ENCODE measurements around the gene GIPC2. TPM values are rescaled to one million over a fixed set of nuclear protein-coding genes. Genes with fewer than 3 reads are reported as not detected.
"Not testable (repeated sequence)": the region's sequence is repeated elsewhere in the genome, so short reads cannot be mapped to it uniquely, and the experiment has no call there.

The GIPC2 gene
- total RNA-seq, 1 donor from 2014 or later, result 0.47 TPM

DNA sequence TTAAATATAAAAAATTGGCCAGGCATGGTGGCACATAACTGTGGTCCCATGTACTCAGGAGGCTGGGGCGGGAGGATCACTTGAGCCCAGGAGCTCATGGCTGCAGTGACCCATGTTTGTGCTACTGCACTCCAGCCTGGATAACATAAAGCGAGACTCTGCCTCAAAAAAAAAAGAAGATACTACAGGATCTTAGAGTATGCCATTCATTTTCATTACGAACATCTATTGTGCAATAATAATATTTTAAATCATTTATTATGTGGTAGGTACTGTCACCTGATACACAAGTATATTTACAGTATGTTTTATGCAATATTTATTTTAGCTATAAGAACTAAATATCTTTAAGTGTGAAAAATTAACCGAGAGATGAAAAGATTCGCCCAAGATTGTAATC lies 9.3 kb upstream of the GIPC2 start:
- no peak for DNase-seq

DNA sequence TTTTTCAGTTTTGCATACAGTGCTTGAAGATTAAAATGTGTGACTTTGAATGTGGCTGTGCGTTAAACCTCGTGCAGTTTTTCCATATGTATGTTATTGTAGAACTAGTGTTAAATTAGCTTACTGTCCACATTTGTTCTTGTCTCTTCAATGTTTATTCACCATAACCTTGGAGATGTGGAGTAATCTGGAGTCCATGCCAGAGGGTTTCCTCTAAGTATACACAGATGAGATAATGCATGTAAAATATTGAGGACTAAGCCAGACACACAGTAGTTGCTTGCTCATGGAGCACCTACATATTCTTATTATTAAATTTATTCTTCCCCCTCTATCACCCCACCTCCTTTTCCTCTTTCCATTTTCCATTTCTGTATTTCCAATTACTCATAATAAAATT lies 7.7 kb upstream of the GIPC2 start:
- DNase-seq, result no peak

GRCh38 chr1:78038491-78038939 lies 7.3 kb upstream of the GIPC2 start:
- no peak for DNase-seq

DNA sequence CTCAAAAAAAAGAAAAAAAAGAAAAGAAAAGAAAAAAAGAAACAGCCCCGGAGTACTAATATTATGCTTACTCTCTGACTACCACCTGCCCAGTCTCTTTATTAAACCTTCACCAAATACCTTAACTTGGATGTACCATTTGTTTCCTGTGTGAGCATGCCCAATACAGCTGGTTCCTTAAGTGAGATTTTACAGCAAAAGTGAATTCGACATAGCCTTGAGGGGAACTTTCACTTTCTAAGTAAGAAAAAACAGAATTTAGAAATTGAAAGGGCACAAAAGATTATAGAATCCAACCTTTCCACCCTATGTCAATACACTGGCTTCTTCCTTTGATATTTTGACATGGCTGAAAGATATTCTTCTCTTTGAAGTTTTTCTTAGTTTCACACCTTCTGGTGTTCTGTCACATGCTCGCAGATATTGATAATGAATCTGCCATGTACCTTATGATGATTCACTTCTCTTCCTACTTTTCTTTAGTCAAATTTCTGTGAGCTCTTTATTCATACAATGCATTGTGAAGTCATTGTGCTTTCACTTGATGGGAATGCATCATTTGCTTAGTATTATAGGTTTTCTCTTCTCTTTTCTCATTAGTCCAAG lies 5.2 kb upstream of the GIPC2 start:
- DNase-seq, result no peak

GRCh38 chr1:78043436-78043835 lies 2.3 kb upstream of the GIPC2 start:
- DNase-seq, result no peak

DNA sequence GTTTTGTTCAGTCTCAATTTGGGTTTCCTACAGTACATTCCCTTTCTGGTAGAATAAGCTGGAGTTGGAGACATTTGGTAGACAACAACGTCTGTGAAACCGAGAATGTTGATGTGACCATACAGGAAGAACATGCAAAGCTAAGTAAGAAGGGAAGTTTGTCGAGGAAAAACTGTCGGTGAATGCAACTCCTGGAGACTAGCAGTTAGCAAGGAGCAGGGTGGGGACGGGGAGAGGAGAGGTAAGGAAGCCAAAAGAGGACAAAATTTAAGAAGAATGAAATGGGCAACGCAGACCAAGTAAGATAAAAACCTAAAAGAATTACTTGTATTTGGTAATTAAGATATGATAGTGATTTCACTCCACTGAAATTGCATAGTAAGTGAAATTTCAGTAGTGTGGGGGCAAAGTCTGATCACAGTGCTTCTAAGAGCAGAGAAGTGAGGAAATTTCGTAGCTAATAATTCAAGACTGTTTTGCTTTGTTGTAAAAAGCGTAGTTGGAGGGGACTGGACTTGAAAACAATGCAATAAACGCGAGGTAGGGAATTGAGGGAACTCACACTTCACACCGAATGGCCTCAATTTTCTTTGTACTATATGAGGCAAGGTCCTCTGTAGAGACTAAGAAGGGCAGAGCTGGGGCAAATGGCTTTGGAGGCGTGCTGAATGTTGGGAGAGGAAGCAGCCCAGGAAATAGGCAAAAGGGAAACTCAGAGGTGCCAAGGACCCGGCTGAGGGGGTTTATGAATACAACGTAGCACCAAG lies 787 bp upstream of the GIPC2 start:
- DNase-seq, result no peak

DNA sequence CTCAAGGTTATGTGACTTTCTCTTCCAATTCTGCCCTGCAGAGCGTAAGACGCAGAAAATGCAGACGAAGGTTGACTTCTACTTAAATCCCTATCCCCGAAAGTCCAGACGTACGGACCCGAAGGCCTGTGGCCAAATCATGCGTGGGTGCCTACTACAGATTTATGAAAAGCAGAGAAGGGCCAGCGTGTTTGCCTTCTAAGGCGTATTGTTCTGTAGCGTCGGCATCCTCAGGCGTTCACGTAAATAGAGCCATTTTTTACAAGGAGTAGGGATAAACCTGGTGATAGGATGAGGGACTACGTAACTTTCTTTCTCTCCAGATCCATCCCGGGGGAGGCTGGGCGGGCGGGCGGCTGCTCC lies 222 bp upstream of the GIPC2 start:
- DNase-seq, result no peak

DNA sequence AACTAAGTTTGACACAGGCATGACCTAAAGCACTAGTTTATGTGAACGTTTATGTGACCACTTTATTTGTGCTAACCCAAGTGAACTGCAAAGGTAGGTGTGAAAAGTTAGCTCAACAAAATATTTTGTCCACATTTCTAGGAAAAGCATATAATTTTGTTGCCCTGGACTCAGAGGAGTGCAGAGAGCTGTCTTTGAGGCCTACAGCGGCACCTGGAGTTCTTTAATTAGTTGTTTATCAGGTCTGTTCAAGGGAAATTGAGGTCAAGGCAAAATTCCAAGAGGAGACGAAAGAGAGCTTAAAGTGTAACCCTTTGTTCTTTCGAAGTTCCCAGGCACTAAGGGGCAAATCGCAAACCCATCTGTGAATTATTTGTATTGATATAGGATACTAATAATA lies 1.3 kb downstream of the GIPC2 start:
- DNase-seq, result no peak

GRCh38 chr1:78047631-78048030 lies 1.9 kb downstream of the GIPC2 start:
- DNase-seq, result no peak

- DNase-seq, result no peak
These were observed 2.7 kb downstream of the GIPC2 start for GRCh38 chr1:78048446-78048845.

DNA sequence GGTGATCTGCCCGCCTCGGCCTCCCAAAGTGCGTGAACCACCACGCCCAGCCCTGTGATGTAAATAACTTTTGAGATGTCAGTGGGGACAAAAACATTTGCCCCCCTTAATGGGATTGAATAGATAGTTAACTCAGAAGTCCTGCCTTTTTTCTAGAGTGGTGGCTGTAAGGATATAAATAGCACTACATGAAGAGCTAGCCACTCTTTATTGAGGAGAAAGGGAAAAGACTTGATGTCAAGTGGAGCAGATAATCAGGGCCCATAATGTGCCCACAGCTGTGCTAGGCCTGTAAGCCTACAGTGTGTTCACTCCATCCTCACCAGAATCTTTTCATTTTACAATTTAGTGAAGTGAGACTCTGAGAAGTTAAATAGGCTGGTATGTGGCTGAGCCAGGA lies 3.6 kb downstream of the GIPC2 start:
- DNase-seq, result no peak

- DNase-seq, result no peak
These were observed 5.2 kb downstream of the GIPC2 start for GRCh38 chr1:78051005-78051404.

- DNase-seq, result no peak
These were observed 7.1 kb downstream of the GIPC2 start for GRCh38 chr1:78052685-78053405.

- DNase-seq, result no peak
These were observed 7.7 kb downstream of the GIPC2 start for GRCh38 chr1:78053498-78053897.

GRCh38 chr1:78054559-78054958 lies 8.8 kb downstream of the GIPC2 start:
- no peak for DNase-seq

- DNase-seq, result no peak
These were observed 9.2 kb downstream of the GIPC2 start for GRCh38 chr1:78054972-78055371.

DNA sequence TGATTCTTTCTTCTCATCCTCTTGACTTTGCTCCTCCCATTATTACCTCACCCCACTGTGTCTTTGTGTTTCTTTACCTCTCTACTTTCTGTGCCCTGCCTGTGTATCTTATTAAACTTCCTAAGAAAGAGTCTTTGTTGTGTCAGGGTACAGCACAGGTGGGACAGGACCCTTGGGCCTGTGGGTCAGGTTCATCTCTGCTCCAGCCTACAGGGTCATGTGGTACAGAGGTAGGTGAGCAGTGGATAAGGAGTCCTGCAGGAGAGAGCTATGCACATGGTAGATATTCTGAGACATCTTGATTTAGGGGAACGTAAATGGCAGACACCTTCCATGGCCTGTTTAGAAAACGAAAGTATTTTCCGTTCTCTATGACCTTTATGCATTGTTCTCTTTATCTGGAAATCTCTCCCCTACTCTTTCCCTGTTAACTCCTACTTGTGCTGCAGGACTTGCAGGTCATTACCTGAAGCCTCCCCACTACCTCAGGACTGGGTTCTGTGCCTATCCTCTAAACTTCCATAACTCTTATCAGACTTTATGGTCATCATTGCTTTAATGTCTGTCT lies 9.9 kb downstream of the GIPC2 start:
- no peak for DNase-seq

DNA sequence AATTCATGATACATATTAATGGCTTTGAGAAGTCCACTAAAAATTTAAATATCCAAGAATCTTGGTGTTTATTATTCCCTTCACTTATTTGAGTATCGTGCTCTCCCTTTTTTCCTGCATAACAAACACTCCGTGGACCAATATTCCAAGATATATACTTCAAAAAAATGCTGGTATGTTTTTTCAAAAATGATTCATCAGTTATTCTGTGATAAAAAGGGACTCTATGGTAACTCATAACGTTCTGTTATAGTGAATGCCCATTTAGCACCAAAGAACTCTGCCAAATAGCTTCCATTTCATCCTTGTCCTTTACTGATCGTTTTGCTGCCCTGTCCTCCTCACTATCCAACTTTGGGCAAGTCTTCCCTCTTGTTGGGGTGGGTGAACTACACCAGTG lies 12.9 kb downstream of the GIPC2 start:
- DNase-seq, result no peak

GRCh38 chr1:78060857-78061563 lies 15.2 kb downstream of the GIPC2 start:
- DNase-seq, result no peak

GRCh38 chr1:78061825-78062523 lies 16.2 kb downstream of the GIPC2 start:
- DNase-seq, result no peak

- not testable (repeated sequence) for DNase-seq
These were observed 19.1 kb downstream of the GIPC2 start for GRCh38 chr1:78064886-78065285.
